Ectodermal cell (in vitro differentiated cells): ENCODE data around the gene PAPOLB.

Experiments used
- H3K27ac ChIP-seq: 2 replicates; pipeline ENCODE4 v1.7.0; 2013; ENCODE audit warnings: mild to moderate bottlenecking, low read depth, low read length; ENCODE audit not compliant: insufficient read depth, poor library complexity, severe bottlenecking
- H3K27me3 ChIP-seq: 2 replicates; pipeline ENCODE4 v1.7.0; 2013; ENCODE audit warnings: mild to moderate bottlenecking, low read length; ENCODE audit not compliant: insufficient read depth, control insufficient read depth, poor library complexity, severe bottlenecking
- H3K36me3 ChIP-seq: one replicate; pipeline ENCODE4 v1.7.0; 2013; ENCODE audit warnings: low read length; ENCODE audit not compliant: control insufficient read depth, insufficient read depth
- H3K4me1 ChIP-seq: one replicate; pipeline ENCODE4 v1.7.0; 2013; ENCODE audit warnings: low read length; ENCODE audit not compliant: control insufficient read depth, insufficient read depth
- H3K4me3 ChIP-seq: 2 replicates; pipeline ENCODE4 v1.7.0; 2013; ENCODE audit warnings: low read depth, low read length, control low read depth; ENCODE audit not compliant: insufficient read depth
- H3K9me3 ChIP-seq: 2 replicates; pipeline ENCODE4 v1.7.0; 2013; ENCODE audit warnings: mild to moderate bottlenecking, low read length, moderate library complexity; ENCODE audit not compliant: control insufficient read depth
- WGBS, 2 experiments: methylation state at CpG; one replicate each; pipeline ENCODE4 v1.1.7; 2013; ENCODE audit warnings: missing lambda C conversion rate in 2 of 2; 5-methylcytosine and 5-hydroxymethylcytosine counted together

The PAPOLB gene

GRCh38 chr7:4815609-4816418 lies 46.0 kb downstream of the PAPOLB start:
- Histone ChIP-seq H3K36me3 (no peaks in the 10 kb centered on the region), H3K9me3 (no peaks in the 10 kb centered on the region), H3K4me1 (no peaks in the 10 kb centered on the region), H3K4me3 (no peak overlapping the region), H3K27ac (no peak overlapping the region), H3K27me3 (no peaks in the 10 kb centered on the region)
- WGBS, 2 experiments: 92 to 94% methylated on average over 38 of the region's 38 CpGs

- Histone ChIP-seq H3K27me3 (no peaks in the 10 kb centered on the region), H3K4me1 (no peaks in the 10 kb centered on the region), H3K9me3 (no peaks in the 10 kb centered on the region), H3K4me3 (no peak overlapping the region), H3K27ac (no peak overlapping the region), H3K36me3 (no peaks in the 10 kb centered on the region)
- 95 to 96% methylated on average over 14 of the region's 14 CpGs for WGBS, 2 experiments
These were observed 46.7 kb downstream of the PAPOLB start for GRCh38 chr7:4815121-4815520.

GRCh38 chr7:4814433-4814832 lies 47.4 kb downstream of the PAPOLB start:
- H3K27ac ChIP-seq: no peak overlapping the region
- no peaks in the 10 kb centered on the region for H3K27me3 ChIP-seq
- WGBS, 2 experiments: 91 to 92% methylated on average over 14 of the region's 14 CpGs
- H3K4me1 ChIP-seq: no peaks in the 10 kb centered on the region
- H3K36me3 ChIP-seq: no peaks in the 10 kb centered on the region
- H3K9me3 ChIP-seq: no peaks in the 10 kb centered on the region
- H3K4me3 ChIP-seq: no peak overlapping the region

- Histone ChIP-seq H3K4me3 (no peak overlapping the region), H3K36me3 (no peaks in the 10 kb centered on the region), H3K4me1 (no peaks in the 10 kb centered on the region), H3K27ac (no peak overlapping the region), H3K9me3 (no peaks in the 10 kb centered on the region), H3K27me3 (no peaks in the 10 kb centered on the region)
- 94 to 97% methylated on average over 14 of the region's 14 CpGs for WGBS, 2 experiments
These were observed 52.2 kb downstream of the PAPOLB start for GRCh38 chr7:4809666-4810065.

GRCh38 chr7:4809091-4809591 lies 52.7 kb downstream of the PAPOLB start:
- no peak overlapping the region for H3K27ac ChIP-seq
- 90 to 93% methylated on average over 38 of the region's 38 CpGs for WGBS, 2 experiments

GRCh38 chr7:4808565-4808964 lies 53.3 kb downstream of the PAPOLB start:
- Histone ChIP-seq H3K4me3 (no peak overlapping the region), H3K4me1 (no peaks in the 10 kb centered on the region), H3K27ac (no peak overlapping the region), H3K27me3 (no peaks in the 10 kb centered on the region), H3K9me3 (no peaks in the 10 kb centered on the region), H3K36me3 (no peaks in the 10 kb centered on the region)
- 87 to 89% methylated on average over 37 of the region's 37 CpGs for WGBS, 2 experiments

More at GRCh38 chr7:4809091-4809591, 52.7 kb downstream of the PAPOLB start:
- no peaks in the 10 kb centered on the region for H3K9me3 ChIP-seq
- H3K4me1 ChIP-seq: no peaks in the 10 kb centered on the region
- no peaks in the 10 kb centered on the region for H3K36me3 ChIP-seq
- no peaks in the 10 kb centered on the region for H3K27me3 ChIP-seq
- H3K4me3 ChIP-seq: no peak overlapping the region

GRCh38 chr7:4808026-4808425 lies 53.8 kb downstream of the PAPOLB start:
- no peak overlapping the region for H3K27ac ChIP-seq
- WGBS, 2 experiments: 60 to 61% methylated on average over 4 of the region's 5 CpGs
- H3K36me3 ChIP-seq: no peaks in the 10 kb centered on the region

More at GRCh38 chr7:4808026-4808425, 53.8 kb downstream of the PAPOLB start:
- no peaks in the 10 kb centered on the region for H3K9me3 ChIP-seq
- no peaks in the 10 kb centered on the region for H3K4me1 ChIP-seq
- no peaks in the 10 kb centered on the region for H3K27me3 ChIP-seq
- no peak overlapping the region for H3K4me3 ChIP-seq
